ENCODE data around the gene MGLL.

GRCh38 chr3:127749787-127750225 is 72.5 kb downstream of the MGLL start:
- TF ChIP-seq EZH2 (IDR thresholded peaks at IDR 0.05; ENCODE audit: borderline replicate concordance, low read depth, low read length, severe bottlenecking) = no peak
- TF ChIP-seq CTCF (IDR thresholded peaks at IDR 0.05; ENCODE audit: borderline replicate concordance, extremely low read depth, low read length, poor library complexity, severe bottlenecking) = no peak
